ENCODE measurements around the gene SHPK. TPM values are rescaled to one million over a fixed set of nuclear protein-coding genes. Genes with fewer than 3 reads are reported as not detected.

Gene SHPK
- total RNA-seq, 1 donor from 2014 or later: 14.1 TPM

DNA sequence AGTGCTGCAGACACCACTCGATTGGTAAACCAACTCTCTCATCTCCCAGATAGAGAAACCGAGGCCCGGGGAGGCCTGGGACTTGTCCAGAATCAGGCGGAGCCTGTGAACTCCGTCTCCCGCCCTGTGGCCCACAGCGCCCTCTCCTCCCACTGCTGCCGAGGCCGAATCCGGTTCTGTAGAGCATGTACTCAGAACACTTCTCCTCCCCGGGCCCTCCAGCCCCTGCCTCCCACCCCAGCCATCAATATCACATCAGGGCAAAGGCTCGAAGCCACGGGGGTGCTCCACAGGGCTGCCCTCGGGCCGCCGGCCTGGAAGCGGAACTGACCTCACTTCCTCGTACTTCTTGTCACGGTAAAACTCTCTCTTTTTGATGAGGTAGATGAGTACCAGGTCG, 45.5 kb upstream of the SHPK start:
- TF ChIP-seq, protein P1, sequence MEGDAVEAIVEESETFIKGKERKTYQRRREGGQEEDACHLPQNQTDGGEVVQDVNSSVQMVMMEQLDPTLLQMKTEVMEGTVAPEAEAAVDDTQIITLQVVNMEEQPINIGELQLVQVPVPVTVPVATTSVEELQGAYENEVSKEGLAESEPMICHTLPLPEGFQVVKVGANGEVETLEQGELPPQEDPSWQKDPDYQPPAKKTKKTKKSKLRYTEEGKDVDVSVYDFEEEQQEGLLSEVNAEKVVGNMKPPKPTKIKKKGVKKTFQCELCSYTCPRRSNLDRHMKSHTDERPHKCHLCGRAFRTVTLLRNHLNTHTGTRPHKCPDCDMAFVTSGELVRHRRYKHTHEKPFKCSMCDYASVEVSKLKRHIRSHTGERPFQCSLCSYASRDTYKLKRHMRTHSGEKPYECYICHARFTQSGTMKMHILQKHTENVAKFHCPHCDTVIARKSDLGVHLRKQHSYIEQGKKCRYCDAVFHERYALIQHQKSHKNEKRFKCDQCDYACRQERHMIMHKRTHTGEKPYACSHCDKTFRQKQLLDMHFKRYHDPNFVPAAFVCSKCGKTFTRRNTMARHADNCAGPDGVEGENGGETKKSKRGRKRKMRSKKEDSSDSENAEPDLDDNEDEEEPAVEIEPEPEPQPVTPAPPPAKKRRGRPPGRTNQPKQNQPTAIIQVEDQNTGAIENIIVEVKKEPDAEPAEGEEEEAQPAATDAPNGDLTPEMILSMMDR (IDR thresholded peaks at IDR 0.05; ENCODE audit: unreplicated experiment): no peak
- Mint-ChIP-seq H3K27me3 (ENCODE audit: unreplicated experiment) (peaks cover 6% of the 10 kb centered on the region), H3K4me3 (ENCODE audit: unreplicated experiment) (no peak overlapping the region), H3K9me3 (ENCODE audit: unreplicated experiment) (no peaks in the 10 kb centered on the region), H3K36me3 (ENCODE audit: low read depth, unreplicated experiment) (no peaks in the 10 kb centered on the region), H3K4me1 (ENCODE audit: unreplicated experiment) (no peaks in the 10 kb centered on the region), H3K27ac (ENCODE audit: unreplicated experiment) (no peak overlapping the region)
- no peak for DNase-seq (ENCODE audit: low spot score)

DNA sequence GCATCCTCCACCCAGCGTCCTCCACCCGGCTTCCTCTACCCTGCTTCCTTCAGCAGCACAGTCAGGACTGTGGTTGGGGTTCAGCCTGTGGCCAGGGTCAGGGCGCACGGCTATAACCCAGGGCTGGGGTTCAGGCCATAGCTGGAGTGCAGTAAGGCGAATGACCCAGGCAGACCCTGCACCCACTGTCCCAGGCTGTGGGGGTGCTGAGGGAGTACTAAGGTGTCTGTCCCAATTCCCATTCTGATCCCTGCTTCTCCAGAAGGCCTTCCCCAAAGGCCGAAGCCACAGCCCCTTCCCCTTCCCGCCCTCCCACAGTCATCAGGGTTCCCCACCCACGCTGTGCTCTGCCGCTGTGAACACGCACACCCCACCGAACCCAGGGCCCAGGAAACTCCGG, 45.0 kb upstream of the SHPK start:
- TF ChIP-seq, protein P1 (IDR thresholded peaks at IDR 0.05; ENCODE audit: unreplicated experiment): no peak
- Mint-ChIP-seq H3K4me1 (ENCODE audit: unreplicated experiment) (no peaks in the 10 kb centered on the region), H3K4me3 (ENCODE audit: unreplicated experiment) (no peak overlapping the region), H3K9me3 (ENCODE audit: unreplicated experiment) (no peaks in the 10 kb centered on the region), H3K36me3 (ENCODE audit: low read depth, unreplicated experiment) (no peaks in the 10 kb centered on the region), H3K27me3 (ENCODE audit: unreplicated experiment) (peaks cover 6% of the 10 kb centered on the region), H3K27ac (ENCODE audit: unreplicated experiment) (no peak overlapping the region)
- DNase-seq (ENCODE audit: low spot score): no peak

DNA sequence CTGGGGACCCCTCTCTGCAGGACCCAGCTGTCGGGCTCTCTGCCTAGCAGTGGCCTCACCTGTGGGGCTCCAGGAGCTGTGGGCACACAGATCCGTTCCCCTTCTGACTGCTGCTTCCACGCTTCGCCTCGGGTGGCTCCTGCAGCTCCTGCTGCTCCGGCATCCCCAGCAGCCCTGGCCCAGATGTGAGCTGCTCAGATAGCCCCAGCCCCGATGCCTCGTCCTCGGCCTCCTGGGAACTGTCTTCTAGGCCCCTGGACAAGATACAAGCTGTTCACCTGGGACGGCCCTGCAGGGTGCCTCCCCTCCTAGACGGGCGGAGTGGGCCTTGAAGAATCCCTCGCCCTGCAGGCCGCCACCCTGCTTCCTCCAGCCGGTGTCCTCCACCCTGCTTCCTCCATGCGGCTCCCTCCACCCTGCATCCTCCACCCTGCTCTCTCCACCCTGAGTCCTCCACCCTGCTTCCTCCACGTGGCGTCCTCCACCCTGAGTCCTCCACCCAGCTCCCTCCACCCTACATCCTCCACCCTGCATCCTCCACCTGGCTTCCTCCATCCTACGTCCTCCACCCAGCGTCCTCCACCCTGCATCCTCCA, 43.6 kb upstream of the SHPK start:
- H3K4me3 Mint-ChIP-seq (ENCODE audit: unreplicated experiment): no peak overlapping the region
- H3K36me3 Mint-ChIP-seq (ENCODE audit: low read depth, unreplicated experiment): no peaks in the 10 kb centered on the region
- no peak for DNase-seq (ENCODE audit: low spot score)
- peaks cover 3% of the 10 kb centered on the region for H3K27me3 Mint-ChIP-seq (ENCODE audit: unreplicated experiment)
- H3K4me1 Mint-ChIP-seq (ENCODE audit: unreplicated experiment): no peaks in the 10 kb centered on the region
- H3K27ac Mint-ChIP-seq (ENCODE audit: unreplicated experiment): no peak overlapping the region
- TF ChIP-seq, protein P1 (IDR thresholded peaks at IDR 0.05; ENCODE audit: unreplicated experiment): no peak
- no peaks in the 10 kb centered on the region for H3K9me3 Mint-ChIP-seq (ENCODE audit: unreplicated experiment)

DNA sequence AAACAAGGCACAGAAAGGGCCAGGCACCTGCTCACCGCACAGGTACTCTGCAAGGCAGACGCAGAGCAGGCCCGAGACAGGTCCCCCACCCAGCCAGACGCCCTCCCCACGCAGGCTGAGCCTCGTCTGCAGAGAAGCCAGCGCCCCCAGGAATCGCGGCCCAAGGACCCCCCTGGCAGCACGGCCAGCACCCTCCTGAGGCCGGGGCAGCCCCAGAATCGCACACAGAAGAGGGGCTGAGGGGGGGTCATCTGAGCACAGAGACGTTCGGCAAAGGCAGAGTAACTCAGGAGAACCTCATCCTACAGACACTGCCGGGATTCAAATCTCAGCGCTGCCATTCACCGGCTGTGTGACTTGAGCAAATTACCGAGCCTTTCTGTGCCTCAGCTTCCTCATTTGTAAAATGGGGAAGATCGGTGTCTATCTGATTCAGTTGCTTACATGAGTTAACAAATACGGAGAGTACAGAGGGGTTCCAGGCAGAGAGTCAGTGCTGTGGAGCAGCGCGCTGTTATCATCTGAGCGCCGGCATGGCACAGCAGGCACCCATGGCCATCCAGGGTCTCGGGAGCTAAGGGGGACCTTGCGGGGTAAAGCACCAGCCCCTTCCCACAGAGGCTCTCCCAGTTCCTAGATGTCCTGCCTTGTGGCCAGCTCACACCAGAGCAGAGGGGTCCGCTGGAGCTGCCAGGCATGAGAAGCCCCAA, 42.9 kb upstream of the SHPK start:
- Mint-ChIP-seq H3K9me3 (ENCODE audit: unreplicated experiment) (no peaks in the 10 kb centered on the region), H3K4me3 (ENCODE audit: unreplicated experiment) (no peak overlapping the region), H3K36me3 (ENCODE audit: low read depth, unreplicated experiment) (no peaks in the 10 kb centered on the region), H3K27me3 (ENCODE audit: unreplicated experiment) (peaks cover 3% of the 10 kb centered on the region), H3K27ac (ENCODE audit: unreplicated experiment) (no peak overlapping the region), H3K4me1 (ENCODE audit: unreplicated experiment) (no peaks in the 10 kb centered on the region)
- TF ChIP-seq, protein P1 (IDR thresholded peaks at IDR 0.05; ENCODE audit: unreplicated experiment): no peak
- no peak for DNase-seq (ENCODE audit: low spot score)

DNA sequence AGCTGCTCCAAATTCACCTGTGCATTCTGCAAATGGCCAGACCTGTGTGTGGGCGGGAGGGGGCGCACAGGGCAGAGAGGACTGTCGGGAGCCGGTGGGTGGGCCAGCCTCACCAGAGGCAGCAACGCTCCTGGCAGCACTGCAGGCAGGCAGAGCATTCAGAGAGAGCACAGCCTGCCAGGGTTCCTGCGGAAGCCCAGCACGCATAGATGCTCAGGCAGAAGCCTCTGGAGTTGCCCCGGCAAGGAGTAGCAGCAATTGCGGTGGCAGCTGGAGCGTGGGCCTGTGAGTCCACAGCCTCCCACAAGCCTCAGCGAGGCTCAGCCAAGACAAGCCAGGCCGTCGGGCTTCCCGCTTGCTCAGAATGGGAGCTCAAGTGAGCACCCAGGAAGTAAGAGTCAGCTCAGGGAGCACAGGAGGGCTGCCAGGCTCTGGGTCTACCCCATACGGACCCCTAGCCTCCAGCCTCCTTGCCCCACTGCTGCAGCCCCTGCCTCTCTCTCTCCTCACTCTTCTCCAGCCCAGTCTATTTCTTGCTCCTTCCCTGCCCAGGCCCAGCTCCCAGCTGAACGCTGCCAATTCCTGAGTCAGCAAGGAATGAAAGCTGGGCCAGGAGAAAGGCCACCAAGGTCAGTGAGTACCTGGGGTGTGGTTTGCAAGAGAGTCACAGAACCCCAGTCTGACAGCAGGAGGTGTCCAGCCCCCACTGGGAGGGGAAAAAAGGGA, 42.2 kb upstream of the SHPK start:
- H3K36me3 Mint-ChIP-seq (ENCODE audit: low read depth, unreplicated experiment): no peaks in the 10 kb centered on the region
- no peaks in the 10 kb centered on the region for H3K4me1 Mint-ChIP-seq (ENCODE audit: unreplicated experiment)
- no peak overlapping the region for H3K27ac Mint-ChIP-seq (ENCODE audit: unreplicated experiment)
- H3K9me3 Mint-ChIP-seq (ENCODE audit: unreplicated experiment): no peaks in the 10 kb centered on the region
- TF ChIP-seq, protein P1 (IDR thresholded peaks at IDR 0.05; ENCODE audit: unreplicated experiment): no peak
- peaks cover 3% of the 10 kb centered on the region for H3K27me3 Mint-ChIP-seq (ENCODE audit: unreplicated experiment)
- DNase-seq (ENCODE audit: low spot score): no peak
- no peak overlapping the region for H3K4me3 Mint-ChIP-seq (ENCODE audit: unreplicated experiment)

Data from endothelial cell (in vitro differentiated cells).